Astrocyte of the spinal cord (primary cell): ENCODE measurements around the gene UQCR10.

Experiments
- DNase-seq: peaks from one replicate; pipeline ENCODE4 v3.0.0; 2011; ENCODE audit warnings: low read depth, low spot score
- H3K4me3 ChIP-seq: 2 replicates; pipeline ENCODE4 v1.5.1; 2011; ENCODE audit warnings: low read depth, mild to moderate bottlenecking, low read length, moderate library complexity
- in situ Hi-C: cut with HindIII; loops from 2 replicates; pipeline ENCODE4 v1.10.0; 2017; ENCODE audit warnings: low sequenced_read_pairs
- TF ChIP-seq, protein P1 (sequence below): IDR thresholded peaks from 2 replicates; pipeline ENCODE4 v1.5.1; 2012; ENCODE audit warnings: low read depth, mild to moderate bottlenecking, low read length, inconsistent platforms

The UQCR10 gene

DNA sequence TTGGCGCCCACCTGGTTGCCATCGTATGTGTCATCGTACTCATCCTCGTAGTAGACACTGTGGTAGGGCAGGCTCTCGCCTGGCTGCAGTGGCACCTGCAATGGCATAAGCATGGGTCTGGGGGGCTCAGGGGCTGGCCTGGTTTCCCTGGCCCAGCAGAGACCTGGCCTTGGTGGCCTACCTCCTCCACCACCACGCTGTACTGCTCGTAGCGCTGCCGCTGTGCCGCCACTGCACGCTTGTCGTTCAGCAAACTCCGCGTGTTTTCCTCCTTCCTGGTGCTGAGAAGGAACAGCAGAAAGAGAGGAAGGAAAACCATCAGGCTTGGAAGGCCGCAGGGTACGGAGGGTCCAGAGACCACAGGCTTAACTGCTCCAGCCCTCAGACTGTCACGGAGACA, 26.2 kb downstream of the UQCR10 start:
- in situ Hi-C loops, result no loop called here
- H3K4me3 ChIP-seq, result no peak overlapping the region
- no peak for DNase-seq
- TF ChIP-seq, protein P1, sequence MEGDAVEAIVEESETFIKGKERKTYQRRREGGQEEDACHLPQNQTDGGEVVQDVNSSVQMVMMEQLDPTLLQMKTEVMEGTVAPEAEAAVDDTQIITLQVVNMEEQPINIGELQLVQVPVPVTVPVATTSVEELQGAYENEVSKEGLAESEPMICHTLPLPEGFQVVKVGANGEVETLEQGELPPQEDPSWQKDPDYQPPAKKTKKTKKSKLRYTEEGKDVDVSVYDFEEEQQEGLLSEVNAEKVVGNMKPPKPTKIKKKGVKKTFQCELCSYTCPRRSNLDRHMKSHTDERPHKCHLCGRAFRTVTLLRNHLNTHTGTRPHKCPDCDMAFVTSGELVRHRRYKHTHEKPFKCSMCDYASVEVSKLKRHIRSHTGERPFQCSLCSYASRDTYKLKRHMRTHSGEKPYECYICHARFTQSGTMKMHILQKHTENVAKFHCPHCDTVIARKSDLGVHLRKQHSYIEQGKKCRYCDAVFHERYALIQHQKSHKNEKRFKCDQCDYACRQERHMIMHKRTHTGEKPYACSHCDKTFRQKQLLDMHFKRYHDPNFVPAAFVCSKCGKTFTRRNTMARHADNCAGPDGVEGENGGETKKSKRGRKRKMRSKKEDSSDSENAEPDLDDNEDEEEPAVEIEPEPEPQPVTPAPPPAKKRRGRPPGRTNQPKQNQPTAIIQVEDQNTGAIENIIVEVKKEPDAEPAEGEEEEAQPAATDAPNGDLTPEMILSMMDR, result no peak

DNA sequence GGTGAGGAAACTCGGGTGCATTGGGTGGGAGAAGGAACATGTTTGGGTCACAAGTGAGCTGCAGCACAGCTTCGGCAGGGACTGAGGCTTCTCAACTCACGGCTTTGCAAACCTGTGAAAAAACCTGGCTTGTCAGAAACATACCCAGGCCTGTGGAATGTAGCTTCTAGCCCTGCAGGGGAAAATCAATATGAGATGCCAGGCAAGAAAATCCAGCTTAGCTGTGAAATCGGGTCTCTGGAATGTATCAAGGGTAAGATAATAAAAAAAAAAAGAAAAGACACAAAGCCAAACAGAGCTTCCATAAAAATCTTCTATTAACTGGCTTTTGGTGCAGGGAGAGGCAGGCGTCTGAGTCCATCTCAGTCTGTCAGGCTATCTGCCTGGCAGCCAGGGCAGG, 28.5 kb downstream of the UQCR10 start:
- in situ Hi-C loops, result no loop called here
- TF ChIP-seq, protein P1, result no peak
- no peak overlapping the region for H3K4me3 ChIP-seq
- no peak for DNase-seq

DNA sequence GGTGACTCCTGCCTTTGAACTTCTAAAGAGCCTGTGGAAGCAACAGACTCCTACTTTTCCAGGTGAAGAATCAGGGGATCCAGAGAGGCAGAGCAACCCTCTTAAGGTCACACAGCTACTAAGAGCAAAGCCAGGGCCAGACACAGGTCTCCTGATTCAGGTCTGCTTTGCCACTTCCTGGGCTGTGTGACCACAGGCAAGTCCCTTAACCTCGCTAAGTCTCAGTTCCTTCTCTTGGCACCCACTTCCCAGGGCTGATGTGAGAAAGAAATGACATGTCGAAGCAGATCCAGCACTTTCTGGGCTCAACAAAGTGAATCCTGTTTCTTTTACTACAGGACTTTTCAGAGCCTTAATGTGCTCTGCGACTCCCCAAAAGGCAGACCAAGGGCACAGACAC, 30.2 kb downstream of the UQCR10 start:
- TF ChIP-seq, protein P1, result no peak
- H3K4me3 ChIP-seq, result no peak overlapping the region
- in situ Hi-C loops, result no loop called here
- no peak for DNase-seq

DNA sequence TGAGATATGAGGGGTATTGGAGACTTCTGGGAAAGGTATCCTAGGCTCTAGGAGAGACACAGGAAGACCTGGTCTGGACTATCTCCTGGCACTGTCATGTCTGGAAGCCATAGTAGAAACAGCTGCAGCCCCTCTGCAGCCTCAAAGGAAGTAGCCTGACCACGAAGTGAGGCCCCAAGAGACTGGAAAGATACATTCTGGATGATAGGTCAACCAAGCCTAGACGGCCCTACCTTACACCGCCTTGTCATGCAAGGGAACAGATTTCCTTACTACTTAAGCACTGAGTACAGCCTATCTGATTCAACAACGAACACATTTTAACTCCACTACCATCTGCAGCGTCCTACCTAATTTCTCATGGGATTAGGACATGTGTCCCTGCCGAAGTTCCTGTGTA, 31.1 kb downstream of the UQCR10 start:
- H3K4me3 ChIP-seq, result no peak overlapping the region
- no peak for DNase-seq
- TF ChIP-seq, protein P1, result no peak
- in situ Hi-C loops, result no loop called here

DNA sequence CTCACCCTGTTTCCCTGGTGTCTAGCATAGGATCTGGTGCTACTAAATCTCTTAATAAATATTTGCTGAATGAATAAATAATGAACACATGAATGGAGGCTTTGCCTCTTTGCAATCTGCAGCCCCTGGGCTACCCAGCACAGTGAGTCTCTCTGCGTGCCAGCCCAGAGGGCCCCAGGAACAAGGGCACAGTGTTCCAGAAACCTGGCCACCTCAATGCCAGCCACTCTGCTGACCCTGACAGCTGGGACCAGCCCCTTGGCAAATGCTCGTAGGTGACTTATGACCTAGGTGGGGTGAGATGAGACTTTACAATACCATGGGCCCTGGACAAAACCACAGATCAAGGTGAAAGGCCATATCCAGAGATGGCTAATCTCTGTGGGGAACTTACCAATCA, 31.6 kb downstream of the UQCR10 start:
- in situ Hi-C loops, result no loop called here
- TF ChIP-seq, protein P1, result no peak
- no peak overlapping the region for H3K4me3 ChIP-seq
- DNase-seq, result no peak

DNA sequence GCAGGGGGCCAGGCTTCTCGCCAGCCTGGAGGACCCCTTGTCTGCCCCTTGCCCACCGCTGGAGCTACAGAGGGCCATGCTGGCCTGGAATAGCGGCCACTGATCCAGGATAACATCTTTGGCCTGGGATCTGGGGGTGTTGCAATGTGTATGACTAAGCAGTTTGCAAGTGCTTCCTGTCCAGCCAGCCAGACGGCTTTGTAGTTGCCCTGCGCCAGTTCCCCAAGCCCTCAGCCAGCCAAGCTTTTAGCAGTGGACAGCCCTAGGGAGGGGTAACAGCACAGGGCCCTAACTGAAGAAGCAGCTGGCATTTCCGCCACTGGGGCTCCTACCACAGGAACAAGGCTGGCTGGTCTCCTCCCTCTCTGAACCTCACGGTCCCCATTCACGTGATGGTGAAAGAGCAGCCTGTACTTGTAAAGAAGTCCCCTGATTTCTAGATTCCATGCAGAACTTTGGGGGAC, 32.1 kb downstream of the UQCR10 start:
- DNase-seq, result peak; percentile 85
- in situ Hi-C loops, result no loop called here
- TF ChIP-seq, protein P1, result no peak
- H3K4me3 ChIP-seq, result no peak overlapping the region

DNA sequence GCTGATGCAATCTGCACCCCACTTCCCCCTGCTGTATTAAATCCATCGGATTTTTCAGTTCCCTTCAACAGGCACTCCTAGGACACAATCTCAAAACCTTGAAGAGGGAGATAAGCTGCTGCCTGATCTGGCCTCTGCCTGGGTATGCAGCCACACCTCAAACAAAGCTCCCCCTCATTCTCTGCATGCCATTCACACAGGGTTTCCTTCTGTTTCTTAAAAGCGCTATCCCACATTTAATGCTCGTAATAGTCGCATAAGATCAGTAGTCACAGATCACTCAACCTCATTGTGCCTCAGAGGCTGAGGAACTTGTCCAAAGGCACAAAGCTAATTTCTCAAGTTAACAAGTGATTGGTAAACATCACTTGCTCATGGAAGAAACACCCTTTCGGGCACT, 34.0 kb downstream of the UQCR10 start:
- no peak overlapping the region for H3K4me3 ChIP-seq
- in situ Hi-C loops, result no loop called here
- no peak for DNase-seq
- TF ChIP-seq, protein P1, result no peak
